H1 (cell line): ENCODE measurements around the gene CCDC183. TPM values are rescaled to one million over a fixed set of nuclear protein-coding genes. Genes with fewer than 3 reads are reported as not detected.

Source experiments
- E2F6 ChIP-seq: IDR thresholded peaks from 2 replicates; pipeline ENCODE4 v1.6.1; 2012; ENCODE audit warnings: inconsistent platforms
- NANOG ChIP-seq: IDR thresholded peaks from 2 replicates; pipeline ENCODE4 v1.6.1; 2011; ENCODE audit warnings: low read length, low read depth, mild to moderate bottlenecking, inconsistent platforms; ENCODE audit not compliant: insufficient read depth, poor library complexity, severe bottlenecking
- SP4 ChIP-seq: IDR thresholded peaks from 2 replicates; pipeline ENCODE4 v1.6.1; 2012; ENCODE audit warnings: low read length, inconsistent platforms
- TAF1 ChIP-seq: IDR thresholded peaks from 2 replicates; pipeline ENCODE4 v1.6.1; 2011; ENCODE audit warnings: mild to moderate bottlenecking, low read depth, low read length
- polyA plus RNA-seq, 7 experiments: library from polyadenylated mRNA; depleted of rRNA in 3 of 7; stranded (reverse) in 5 of 7; unstranded in 2 of 7; fragments of >200 nt in 5 of 7; fragments of 200-250 nt in 2 of 7; gene quantifications; 1 replicate in 5 of 7; 2 replicates in 1 of 7; 4 replicates in 1 of 7; pipeline versions ENCODE4 v1.2.1 to v1.2.3, GENCODE V29; 2011 to 2013; ENCODE audit warnings: missing spikeins in 2 of 7, mixed read lengths in 2 of 7
- total RNA-seq: library from RNA; stranded (reverse); fragmentation: NEBNext Ultra II Directional; extraction: Animal tissue kit (Norgen Biotek cat#: 25700); gene quantifications from 2 replicates; pipeline ENCODE4 v1.2.1, GENCODE V29; 2021
- TF ChIP-seq, protein P1 (sequence below): IDR thresholded peaks from 2 replicates; pipeline ENCODE4 v1.6.1; 2012; ENCODE audit warnings: low read length, inconsistent platforms

The CCDC183 gene
- total and polyA plus RNA-seq, 2 of the 8 experiments (the other 6 are each of a cell fraction or from before 2014, with no cell fraction given): 0.51 to 1.6 TPM

GRCh38 chr9:136799854-136800657 lies 3.9 kb downstream of the CCDC183 start (continued):
- TF ChIP-seq, protein P1, sequence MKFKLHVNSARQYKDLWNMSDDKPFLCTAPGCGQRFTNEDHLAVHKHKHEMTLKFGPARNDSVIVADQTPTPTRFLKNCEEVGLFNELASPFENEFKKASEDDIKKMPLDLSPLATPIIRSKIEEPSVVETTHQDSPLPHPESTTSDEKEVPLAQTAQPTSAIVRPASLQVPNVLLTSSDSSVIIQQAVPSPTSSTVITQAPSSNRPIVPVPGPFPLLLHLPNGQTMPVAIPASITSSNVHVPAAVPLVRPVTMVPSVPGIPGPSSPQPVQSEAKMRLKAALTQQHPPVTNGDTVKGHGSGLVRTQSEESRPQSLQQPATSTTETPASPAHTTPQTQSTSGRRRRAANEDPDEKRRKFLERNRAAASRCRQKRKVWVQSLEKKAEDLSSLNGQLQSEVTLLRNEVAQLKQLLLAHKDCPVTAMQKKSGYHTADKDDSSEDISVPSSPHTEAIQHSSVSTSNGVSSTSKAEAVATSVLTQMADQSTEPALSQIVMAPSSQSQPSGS: 0 out of 2 replicates have a peak, but pooled peaks have one; percentile 30
- no peak for TF ChIP-seq TAF1
- TF ChIP-seq SP4: no peak
- TF ChIP-seq E2F6: peak; percentile 90
- no peak for TF ChIP-seq NANOG
